NCI-H1436 treated with DMSO at 0.1 percent for 48 hours (cell line): ENCODE results near the gene NPHP4.
"Not testable (repeated sequence)": the region's sequence is repeated elsewhere in the genome, so short reads cannot be mapped to it uniquely, and the experiment has no call there.

Source experiments
- DNase-seq: peaks from one replicate; lab custom pipeline; 2025; lab: John Stamatoyannopoulos, UW

The NPHP4 gene

GRCh38 chr1:5876094-5876650 lies 116.1 kb downstream of the NPHP4 start:
- no peak for DNase-seq

DNA sequence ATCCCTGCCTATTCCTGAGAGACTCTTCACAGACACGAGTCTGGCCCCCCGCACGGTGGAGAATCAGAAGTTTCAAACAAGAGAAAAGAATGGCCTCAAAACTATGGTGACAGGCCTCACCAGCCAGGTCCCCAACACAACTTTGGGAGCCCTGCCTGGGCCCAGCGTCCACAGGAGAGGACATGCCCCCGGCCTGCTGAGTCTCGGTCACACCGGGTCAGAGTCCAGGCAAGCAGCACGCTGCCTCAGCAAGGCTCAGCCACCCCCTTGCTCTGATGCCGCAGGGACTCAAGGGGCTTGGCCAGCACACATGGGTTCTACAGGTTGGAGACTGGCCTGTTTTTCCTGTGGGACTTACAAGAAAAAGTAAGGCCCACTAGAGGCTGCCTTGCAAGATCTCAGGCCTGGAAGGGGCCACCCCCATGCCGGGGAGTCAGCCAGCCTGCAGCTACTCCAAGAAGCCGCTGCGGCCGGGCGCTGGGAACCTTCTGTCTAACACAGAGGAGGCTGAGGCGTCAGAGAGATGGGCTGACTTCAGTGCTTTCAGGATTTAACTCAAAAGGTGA lies 116.8 kb downstream of the NPHP4 start:
- no peak for DNase-seq

GRCh38 chr1:5874416-5875110 lies 117.7 kb downstream of the NPHP4 start:
- DNase-seq = no peak

DNA sequence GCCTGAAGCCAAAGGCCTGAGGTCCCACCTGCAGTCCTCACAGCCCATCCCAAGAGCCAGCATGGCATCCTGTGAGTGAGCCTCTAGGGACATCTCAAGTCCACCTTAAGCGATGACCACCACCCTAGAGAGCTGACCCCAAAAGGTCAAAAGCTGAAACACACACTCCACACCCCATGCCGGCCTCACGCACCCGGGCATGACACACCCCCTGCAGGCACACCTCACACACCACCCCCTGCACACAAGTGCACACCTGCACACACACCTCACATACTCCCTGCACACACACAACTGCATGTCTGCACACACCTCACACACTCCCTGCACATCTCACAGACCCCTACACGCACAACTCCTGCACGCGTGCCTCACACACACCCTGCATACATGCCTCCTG lies 118.7 kb downstream of the NPHP4 start:
- DNase-seq = no peak

- DNase-seq = no peak
Observed at GRCh38 chr1:5872886-5873285, 119.3 kb downstream of the NPHP4 start.

DNA sequence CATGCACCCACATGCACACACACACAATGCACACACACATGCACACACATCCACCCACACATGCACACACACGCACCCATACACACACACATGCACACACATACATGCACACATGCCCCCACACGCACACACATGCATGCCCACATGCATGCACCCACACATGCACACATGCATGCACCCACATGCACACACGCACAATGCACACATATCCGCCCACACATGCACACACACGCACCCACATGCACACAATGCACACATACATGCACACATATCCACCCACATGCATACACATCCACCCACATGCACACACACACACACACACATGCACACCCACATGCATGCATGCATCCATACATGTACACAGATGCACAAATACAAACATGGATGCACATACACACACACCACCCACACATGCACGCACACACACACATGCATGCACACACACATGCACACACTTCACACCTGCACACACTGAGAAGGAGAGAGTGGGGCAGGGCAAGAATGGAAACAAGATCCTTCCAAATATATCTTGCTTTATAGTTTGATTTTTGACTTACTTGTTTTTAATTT lies 123.2 kb downstream of the NPHP4 start:
- DNase-seq = no peak

GRCh38 chr1:5865774-5866173 lies 126.5 kb downstream of the NPHP4 start:
- DNase-seq = no peak

DNA sequence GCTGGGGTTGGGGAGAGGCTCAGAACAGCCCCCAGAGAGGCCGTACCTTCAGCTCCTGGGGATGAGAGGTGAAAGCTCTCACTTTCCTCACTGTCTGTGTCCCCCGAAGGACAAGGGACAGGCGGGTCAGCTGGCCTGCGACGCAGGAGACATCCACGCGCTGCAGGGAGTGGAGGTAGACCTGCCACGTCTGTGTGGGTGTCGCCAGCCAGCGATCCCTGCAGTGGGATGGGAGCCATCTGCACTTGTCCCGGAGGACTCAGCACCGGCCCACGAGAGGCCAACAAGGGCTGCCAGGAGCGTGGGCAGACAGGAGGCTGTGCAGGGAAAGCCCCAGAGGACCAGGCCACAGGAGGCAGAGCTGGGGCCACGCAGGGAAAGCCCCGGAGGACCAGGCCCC lies 127.2 kb downstream of the NPHP4 start:
- no peak for DNase-seq

DNA sequence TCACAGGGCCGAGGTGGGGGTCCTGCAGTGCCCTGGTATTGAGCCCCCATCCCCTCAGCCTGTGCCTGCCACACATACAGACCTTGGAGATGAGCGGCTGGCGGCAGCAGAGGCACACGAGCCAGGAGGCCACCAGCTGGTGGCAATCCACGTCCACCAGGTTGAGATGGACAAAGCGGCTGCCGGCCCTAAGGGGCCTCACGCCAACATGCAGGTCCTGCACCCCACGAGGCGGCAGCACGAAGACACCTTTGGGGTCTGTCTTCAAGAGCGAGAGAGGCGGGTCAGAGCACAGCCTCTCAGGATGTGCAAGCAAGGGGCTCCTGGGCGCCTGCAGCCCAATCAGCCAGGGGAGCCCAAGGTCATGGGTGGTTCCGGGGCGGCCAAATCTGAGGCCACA lies 128.0 kb downstream of the NPHP4 start:
- no peak for DNase-seq

DNA sequence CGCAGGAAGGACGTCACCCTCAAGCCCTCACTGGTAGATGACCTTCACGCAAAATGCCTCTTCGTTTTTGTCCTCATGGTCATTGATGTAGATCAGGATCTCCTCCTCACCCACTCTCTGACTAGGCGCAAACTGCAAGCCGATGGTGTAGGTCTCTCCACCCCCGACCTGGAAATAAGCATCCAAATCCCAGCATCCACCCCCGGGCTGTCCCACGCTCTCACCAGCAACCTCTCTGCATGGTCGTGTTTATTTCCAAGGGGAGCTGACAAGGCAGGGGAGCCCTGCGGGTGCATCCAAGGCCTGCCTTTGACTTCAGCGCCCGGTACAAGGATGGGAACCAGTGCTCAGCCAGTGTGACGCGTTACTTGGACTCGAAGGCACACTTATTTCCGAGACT lies 129.0 kb downstream of the NPHP4 start:
- DNase-seq = no peak

- DNase-seq = no peak
Observed at GRCh38 chr1:5861871-5862825, 130.1 kb downstream of the NPHP4 start.

DNA sequence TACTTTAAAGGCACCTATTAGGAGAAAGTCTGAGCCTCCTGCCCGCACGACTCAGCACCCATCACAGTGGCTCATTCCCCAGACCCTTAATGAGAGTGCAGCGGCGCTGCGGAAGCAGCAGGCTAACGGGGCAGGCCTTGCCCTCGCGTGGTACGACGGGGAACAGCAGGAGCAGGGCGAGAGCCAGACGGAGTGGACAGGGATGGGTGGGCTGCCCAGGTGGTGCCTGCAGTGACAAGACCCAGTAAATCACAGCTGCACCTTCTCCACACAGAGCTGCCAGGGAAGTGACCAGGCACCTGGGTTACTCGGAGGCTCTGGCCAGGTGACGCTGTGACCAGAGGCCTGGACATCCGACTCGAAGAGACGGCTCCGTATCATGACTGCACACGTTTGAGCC lies 131.9 kb downstream of the NPHP4 start:
- no peak for DNase-seq

DNA sequence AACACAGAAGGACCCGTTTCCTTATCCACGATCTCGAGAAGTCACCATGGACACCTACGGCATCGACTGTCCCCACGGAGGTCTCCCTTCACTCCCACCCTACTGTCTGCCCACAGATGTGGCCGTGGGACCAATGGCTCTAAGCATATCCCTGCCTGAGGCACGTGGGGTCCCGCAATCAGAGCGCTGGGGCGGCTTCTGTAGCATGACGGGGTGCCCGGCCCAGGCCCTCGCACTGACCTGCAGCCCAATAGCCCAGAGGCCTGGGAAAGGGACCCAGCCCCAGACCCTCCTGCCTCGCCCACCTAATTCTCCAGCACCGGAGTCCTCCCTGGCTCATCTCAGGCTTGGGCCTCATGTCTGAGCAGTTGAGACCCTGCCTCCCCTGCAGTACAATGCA lies 132.5 kb downstream of the NPHP4 start:
- DNase-seq = no peak

DNA sequence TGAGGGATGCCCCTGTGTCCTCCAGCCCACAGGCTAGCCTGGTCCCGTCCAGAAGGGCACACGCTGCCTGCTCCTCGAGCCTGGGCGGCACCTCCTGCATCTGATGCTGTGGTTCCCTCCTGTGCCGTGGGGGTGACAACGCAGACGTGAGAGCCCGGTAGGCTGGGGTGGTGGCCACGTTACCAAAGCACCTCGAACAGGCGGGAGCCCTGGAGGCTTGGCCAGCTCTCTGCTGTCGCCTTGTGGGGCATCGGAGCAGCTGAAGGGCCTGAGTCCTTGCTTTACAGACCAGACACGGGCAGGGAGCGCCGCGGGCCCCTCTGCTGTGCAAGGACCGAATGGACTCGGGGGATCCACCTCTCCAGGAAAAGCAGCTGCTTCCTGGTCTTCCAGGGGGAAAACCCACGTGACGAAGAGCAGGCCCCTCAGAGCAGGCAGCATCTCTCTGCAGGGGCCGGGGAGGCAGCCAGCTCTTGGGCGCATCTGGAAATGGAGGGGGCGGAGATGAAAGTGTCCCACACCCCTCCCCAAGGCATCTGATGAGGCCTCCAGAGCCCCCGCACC lies 133.3 kb downstream of the NPHP4 start:
- DNase-seq = no peak

DNA sequence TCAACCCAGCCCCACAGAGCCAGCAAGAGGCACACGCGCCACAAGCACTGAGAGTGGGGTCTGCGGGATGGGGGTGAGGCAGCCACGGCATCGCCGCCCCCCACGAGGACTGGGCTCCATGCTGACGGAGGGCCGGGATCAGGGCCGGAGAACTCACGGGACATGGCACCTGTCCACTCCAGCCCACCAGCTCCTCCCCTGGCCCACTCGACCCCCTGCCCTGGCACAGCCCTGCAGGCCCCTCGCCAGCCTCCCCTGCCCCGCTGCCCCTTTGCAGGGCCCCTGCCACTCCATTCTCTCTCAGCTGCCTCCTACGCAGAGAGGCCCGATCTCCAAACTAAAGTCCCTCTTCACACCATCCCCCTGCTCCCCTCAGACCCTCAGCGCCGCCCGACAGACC lies 134.0 kb downstream of the NPHP4 start:
- no peak for DNase-seq

GRCh38 chr1:5857508-5858090 lies 134.6 kb downstream of the NPHP4 start:
- DNase-seq = no peak

GRCh38 chr1:5857011-5857410 lies 135.2 kb downstream of the NPHP4 start:
- DNase-seq = no peak

GRCh38 chr1:5856246-5856815 lies 135.9 kb downstream of the NPHP4 start:
- DNase-seq = no peak

DNA sequence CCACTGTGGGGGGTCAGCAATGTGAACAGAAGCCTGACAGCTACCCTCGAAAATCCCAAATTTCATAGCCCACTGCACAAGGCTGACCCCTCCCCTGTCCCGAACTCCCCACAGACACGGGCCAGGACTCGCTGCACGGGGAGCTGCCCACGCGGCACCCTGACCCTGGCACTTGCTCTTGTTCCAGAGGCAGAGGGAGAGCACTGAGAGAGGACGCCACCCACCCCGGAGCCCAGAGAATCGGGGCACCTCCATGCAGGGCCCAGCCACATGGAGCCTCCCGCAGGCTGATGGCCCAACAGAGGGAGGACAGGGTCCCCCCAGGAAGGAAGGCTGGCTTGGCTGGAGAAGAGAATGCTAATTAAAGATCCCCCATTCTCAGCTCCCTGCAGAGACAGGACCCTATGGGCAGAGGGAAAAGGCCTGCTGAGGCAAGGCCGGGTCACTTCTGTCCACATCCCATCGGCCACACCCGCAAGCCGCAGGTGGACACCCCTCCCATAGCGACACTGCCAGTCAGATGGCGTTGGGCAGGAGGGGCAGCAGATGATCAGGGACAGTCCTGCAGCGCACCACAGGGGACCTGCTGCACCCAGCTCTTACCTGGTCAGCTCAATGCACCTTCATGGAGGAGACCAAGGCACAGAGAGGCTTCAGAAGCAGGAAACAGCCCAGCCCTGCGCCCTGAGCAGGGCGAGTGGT lies 136.9 kb downstream of the NPHP4 start:
- DNase-seq = no peak

DNA sequence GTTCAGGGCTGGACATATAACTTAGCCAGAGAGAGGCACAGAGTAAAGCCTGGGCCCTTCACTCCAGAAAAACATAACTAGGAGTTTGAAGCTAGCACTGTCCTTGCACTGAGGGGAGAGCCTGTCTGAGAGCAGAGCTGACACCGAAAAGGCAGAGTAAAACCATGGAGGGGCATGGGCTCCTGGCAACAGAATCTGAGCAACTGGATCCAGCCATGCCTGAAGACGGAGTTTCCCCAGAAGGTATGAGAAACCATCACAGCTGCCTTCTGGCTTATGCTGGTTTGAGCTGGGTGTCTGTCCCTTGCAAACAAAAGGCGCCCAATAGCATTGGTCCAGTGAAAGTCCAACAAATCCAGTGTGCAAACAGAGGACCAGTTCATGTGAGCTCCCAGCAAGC lies 137.5 kb downstream of the NPHP4 start:
- no peak for DNase-seq

- not testable (repeated sequence) for DNase-seq
Observed at GRCh38 chr1:5853858-5854257, 138.4 kb downstream of the NPHP4 start.
